PFSK-1 (cell line): Measurements from ENCODE around the gene APOBEC3B.

Experiments used
- FOXP2 ChIP-seq: optimal IDR thresholded peaks from 2 replicates; pipeline ENCODE3; 2011; ENCODE audit warnings: borderline replicate concordance, control low read depth, inconsistent platforms; ENCODE audit not compliant: insufficient read depth; ENCODE audit errors: extremely low read length, extremely low read depth
- POLR2AphosphoS5 ChIP-seq: IDR thresholded peaks from 2 replicates; pipeline ENCODE4 v1.6.1; 2012; ENCODE audit warnings: low read depth, mild to moderate bottlenecking, control low read depth, low read length, moderate library complexity
- SIN3A ChIP-seq: IDR thresholded peaks from 2 replicates; pipeline ENCODE4 v1.6.1; 2012; ENCODE audit warnings: mild to moderate bottlenecking, low read length, moderate library complexity, borderline replicate concordance; ENCODE audit not compliant: insufficient read depth
- TAF1 ChIP-seq: IDR thresholded peaks from 2 replicates; pipeline ENCODE4 v1.6.1; 2012; ENCODE audit warnings: low read length, control low read depth, borderline replicate concordance; ENCODE audit not compliant: insufficient read depth
- TF ChIP-seq, protein P1 (sequence below), 2 experiments: IDR thresholded peaks; 2 replicates each; pipeline versions ENCODE4 v1.6.1 to v1.8.0; 2011 to 2012; ENCODE audit warnings: low read depth in 2 of 2, low read length in 2 of 2, control low read depth in 1 of 2, inconsistent platforms in 1 of 2, mild to moderate bottlenecking in 1 of 2, moderate library complexity in 1 of 2; ENCODE audit not compliant: insufficient read depth in 1 of 2

APOBEC3B gene

DNA sequence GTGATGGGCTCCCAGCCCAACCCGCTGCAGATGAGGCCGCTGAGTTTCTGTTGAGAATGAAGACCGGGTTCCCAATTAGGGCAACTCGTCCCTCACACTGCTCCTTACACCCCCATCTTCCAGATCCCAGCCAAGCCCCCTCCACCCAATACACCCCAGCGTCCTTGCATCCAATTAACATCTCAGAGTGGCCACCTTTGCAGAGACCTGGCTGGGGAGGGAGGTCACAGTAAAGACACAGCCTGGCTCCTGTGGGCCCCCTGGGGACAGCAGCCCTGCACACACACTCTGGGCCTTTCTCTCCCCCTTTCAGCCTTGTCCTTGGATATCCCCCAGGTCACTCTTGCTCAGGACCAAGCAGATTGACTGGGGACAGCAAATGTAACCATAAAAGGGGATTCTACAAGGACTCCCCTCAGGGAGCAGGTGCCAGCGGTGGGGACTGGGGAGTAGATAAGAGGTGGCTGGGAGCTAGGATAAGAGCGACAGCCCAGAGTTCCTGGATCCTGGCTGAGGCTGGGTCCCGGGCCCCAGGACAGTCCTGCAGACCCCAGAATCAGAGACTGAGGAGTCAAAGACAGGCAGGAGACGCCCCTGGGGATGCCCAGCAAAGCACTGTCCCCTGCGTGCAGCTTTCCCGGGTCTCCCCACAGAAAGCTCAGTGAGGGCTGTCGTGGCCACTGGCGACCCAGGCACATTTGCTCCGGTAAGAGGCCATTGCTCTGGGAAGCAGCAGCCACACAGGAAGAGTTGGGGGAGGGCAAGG, 16.4 kb upstream of the APOBEC3B start:
- TF ChIP-seq POLR2AphosphoS5 (no peak), FOXP2 (no peak), SIN3A (no peak), TAF1 (no peak)
- TF ChIP-seq, protein P1, sequence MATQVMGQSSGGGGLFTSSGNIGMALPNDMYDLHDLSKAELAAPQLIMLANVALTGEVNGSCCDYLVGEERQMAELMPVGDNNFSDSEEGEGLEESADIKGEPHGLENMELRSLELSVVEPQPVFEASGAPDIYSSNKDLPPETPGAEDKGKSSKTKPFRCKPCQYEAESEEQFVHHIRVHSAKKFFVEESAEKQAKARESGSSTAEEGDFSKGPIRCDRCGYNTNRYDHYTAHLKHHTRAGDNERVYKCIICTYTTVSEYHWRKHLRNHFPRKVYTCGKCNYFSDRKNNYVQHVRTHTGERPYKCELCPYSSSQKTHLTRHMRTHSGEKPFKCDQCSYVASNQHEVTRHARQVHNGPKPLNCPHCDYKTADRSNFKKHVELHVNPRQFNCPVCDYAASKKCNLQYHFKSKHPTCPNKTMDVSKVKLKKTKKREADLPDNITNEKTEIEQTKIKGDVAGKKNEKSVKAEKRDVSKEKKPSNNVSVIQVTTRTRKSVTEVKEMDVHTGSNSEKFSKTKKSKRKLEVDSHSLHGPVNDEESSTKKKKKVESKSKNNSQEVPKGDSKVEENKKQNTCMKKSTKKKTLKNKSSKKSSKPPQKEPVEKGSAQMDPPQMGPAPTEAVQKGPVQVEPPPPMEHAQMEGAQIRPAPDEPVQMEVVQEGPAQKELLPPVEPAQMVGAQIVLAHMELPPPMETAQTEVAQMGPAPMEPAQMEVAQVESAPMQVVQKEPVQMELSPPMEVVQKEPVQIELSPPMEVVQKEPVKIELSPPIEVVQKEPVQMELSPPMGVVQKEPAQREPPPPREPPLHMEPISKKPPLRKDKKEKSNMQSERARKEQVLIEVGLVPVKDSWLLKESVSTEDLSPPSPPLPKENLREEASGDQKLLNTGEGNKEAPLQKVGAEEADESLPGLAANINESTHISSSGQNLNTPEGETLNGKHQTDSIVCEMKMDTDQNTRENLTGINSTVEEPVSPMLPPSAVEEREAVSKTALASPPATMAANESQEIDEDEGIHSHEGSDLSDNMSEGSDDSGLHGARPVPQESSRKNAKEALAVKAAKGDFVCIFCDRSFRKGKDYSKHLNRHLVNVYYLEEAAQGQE (IDR thresholded peaks at IDR 0.05; ENCODE audit: insufficient read depth in 1 of 2, low read depth in 2 of 2, low read length in 2 of 2) = no peak

DNA sequence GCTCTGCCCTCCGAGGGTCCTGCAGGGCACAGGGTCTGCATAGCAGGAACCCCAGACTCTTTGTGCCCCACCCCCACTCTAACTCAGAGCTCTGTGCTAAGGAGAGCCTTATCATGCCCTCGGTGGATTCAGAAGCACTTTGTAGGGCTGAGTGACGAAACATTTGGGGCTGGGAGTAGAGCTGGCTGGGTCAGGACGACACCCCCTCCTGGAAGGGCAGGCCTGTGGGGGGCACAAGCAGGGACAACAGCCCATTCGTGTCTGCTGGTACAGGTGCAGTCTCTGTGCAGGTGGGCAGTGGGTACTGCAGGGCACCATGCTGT, 15.8 kb upstream of the APOBEC3B start:
- TF ChIP-seq, protein P1 (IDR thresholded peaks at IDR 0.05; ENCODE audit: insufficient read depth in 1 of 2, low read depth in 2 of 2, low read length in 2 of 2) = no peak
- TF ChIP-seq FOXP2 (no peak), SIN3A (no peak), POLR2AphosphoS5 (no peak), TAF1 (no peak)

DNA sequence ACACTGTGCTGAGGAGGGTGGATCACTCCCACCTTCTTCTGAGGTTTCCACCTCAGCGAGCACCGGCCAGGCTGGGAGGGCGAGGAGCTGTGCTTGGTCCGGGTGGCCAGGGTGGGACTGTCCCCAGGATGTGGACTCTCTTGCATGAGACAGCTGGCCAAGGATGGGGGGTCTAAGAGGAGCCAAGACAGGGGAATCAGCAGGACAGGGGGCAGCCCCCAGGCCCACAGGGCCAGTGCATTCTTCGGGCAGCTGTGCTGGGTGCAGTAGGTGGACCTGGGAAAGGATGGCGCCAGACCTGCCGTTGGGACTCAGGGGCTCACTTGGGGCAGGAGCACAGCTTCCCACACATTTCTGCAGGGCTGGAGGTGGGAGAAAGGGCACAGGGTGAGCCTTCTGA, 15.2 kb upstream of the APOBEC3B start:
- no peak for TF ChIP-seq SIN3A
- TF ChIP-seq, protein P1 (IDR thresholded peaks at IDR 0.05; ENCODE audit: insufficient read depth in 1 of 2, low read depth in 2 of 2, low read length in 2 of 2) = no peak
- TF ChIP-seq TAF1 = no peak
- no peak for TF ChIP-seq POLR2AphosphoS5
- TF ChIP-seq FOXP2 = no peak

DNA sequence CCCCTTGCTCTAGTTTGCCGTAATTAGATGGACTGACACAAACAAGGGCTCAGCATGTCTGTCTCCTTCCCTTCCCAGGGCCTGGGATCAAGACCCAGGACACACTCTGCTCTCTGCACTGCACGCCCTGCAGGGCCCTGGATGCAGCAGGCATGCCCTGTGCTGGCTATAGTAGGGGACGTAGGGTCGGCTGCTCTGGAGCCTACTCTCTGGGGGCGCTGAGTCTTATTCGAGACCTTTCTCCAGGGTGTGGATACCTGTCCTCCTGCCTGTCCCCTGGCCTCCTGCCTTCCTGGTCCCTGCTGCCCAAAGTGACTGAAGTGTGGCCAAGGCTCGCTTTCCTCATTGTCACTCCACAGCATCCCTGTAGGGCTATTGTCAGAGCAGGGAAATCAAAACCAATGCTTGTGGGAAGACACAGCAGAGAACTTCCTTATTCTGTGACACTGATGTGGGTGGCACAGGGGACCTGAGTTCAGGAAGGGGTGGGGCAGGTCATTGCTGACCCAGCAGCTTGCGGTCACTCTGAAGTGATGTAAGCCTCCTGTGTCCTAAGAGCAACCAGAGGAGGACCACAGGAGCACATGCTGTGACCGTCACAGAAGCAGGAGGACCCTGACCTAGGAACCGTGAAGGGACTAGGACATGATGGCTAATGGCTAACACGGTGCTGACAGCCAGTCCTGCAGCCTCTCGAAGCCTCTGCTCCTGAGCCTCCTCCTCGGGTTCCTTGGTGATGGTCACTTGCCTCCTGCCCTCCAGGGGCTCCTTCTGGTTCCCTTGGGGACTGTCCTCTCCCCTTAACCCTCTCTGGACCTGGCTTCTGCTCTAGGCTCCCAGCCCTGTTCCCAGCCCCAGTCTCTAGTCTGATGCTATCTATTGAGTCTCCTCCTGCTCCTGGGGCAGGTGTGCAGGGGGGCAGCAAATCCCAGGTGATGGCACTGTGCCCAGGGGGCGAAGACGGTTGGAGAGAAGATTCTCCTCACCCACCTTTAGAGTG, 14.4 kb upstream of the APOBEC3B start:
- TF ChIP-seq, protein P1 (IDR thresholded peaks at IDR 0.05; ENCODE audit: insufficient read depth in 1 of 2, low read depth in 2 of 2, low read length in 2 of 2) = no peak
- no peak for TF ChIP-seq POLR2AphosphoS5
- TF ChIP-seq TAF1 = no peak
- TF ChIP-seq SIN3A = no peak
- TF ChIP-seq FOXP2 = no peak
